K562 (cell line): ENCODE data around the gene CTPS1. TPM values are rescaled to one million over a fixed set of nuclear protein-coding genes. Genes with fewer than 3 reads are reported as not detected.

Source experiments
- AFF1 ChIP-seq, 2 experiments: fragments of 450-650 bp; IDR thresholded peaks; 2 replicates each; pipeline ENCODE4 v1.6.1; 2018; ENCODE audit warnings: mild to moderate bottlenecking in 2 of 2, low read depth in 1 of 2; ENCODE audit not compliant: partially characterized antibody in 2 of 2
- ATF7 ChIP-seq: fragments of 450-650 bp; IDR thresholded peaks from 2 replicates; pipeline ENCODE4 v1.7.1; 2014; ENCODE audit warnings: mild to moderate bottlenecking, moderate library complexity
- BDP1 ChIP-seq: IDR thresholded peaks from 3 replicates; pipeline ENCODE4 v1.6.1; 2011; ENCODE audit not compliant: insufficient read length, insufficient read depth
- CBFA2T3 ChIP-seq: fragments of 450-650 bp; IDR thresholded peaks from 2 replicates; pipeline ENCODE4 v1.6.1; 2017
- CBX1 ChIP-seq: sonication (generic); IDR thresholded peaks from 2 replicates; pipeline ENCODE4 v1.6.1; 2016; ENCODE audit warnings: antibody characterized with exemption, low read depth, mild to moderate bottlenecking
- ESRRA ChIP-seq: fragments of 450-650 bp; IDR thresholded peaks from 2 replicates; pipeline ENCODE4 v1.6.1; 2014; ENCODE audit warnings: low read depth, mild to moderate bottlenecking, moderate library complexity, borderline replicate concordance
- FOXJ2 ChIP-seq: fragments of 200-800 bp; sonication (Bioruptor generic); IDR thresholded peaks from 2 replicates; pipeline ENCODE4 v1.6.1; 2016; ENCODE audit warnings: missing genetic modification characterization, missing compliant biosample characterization
- NFE2 ChIP-seq: IDR thresholded peaks from 2 replicates; pipeline ENCODE4 v1.6.1; 2014; ENCODE audit warnings: antibody characterized with exemption, low read depth
- RAD21 ChIP-seq, 2 experiments: fragments of 250-450 bp in 1 of 2; fragments of 450-650 bp in 1 of 2; sonication (Bioruptor Pico) in 1 of 2; formaldehyde crosslinking in 1 of 2; IDR thresholded peaks in 1 of 2; conservative IDR thresholded peaks in 1 of 2; 2 replicates each; pipeline versions ENCODE4 v1.4.0 to v1.8.0; 2020 to 2022; ENCODE audit warnings: mild to moderate bottlenecking in 2 of 2, moderate library complexity in 1 of 2
- SIRT6 ChIP-seq: IDR thresholded peaks from one replicate; pipeline ENCODE4 v1.6.1; 2012; ENCODE audit warnings: low read depth, mild to moderate bottlenecking, control low read depth, inconsistent platforms, low read length, moderate library complexity
- SMARCE1 ChIP-seq: fragments of 450-650 bp; IDR thresholded peaks from 2 replicates; pipeline ENCODE4 v1.7.1; 2016; ENCODE audit warnings: mild to moderate bottlenecking
- TAF9B ChIP-seq: fragments of 450-650 bp; IDR thresholded peaks from 2 replicates; pipeline ENCODE4 v1.6.1; 2018; ENCODE audit warnings: mild to moderate bottlenecking; ENCODE audit not compliant: partially characterized antibody
- TCF3 ChIP-seq: sonication (generic); formaldehyde crosslinking; IDR thresholded peaks from 2 replicates; pipeline ENCODE4 v1.4.0; 2020; ENCODE audit warnings: mild to moderate bottlenecking, missing genetic modification reagents
- ZFP36 ChIP-seq: fragments of 150-350 bp; IDR thresholded peaks from 2 replicates; pipeline ENCODE4 v1.6.1; 2018; ENCODE audit warnings: low read length, low read depth; ENCODE audit not compliant: partially characterized antibody
- ZNF165 ChIP-seq: fragments of 250-450 bp; sonication (Bioruptor Pico); IDR thresholded peaks from 2 replicates; pipeline ENCODE4 v1.4.0; 2020; ENCODE audit warnings: borderline replicate concordance
- ZNF639 ChIP-seq, 2 experiments: fragments of 200-800 bp in 1 of 2; sonication (Bioruptor generic) in 1 of 2; sonication (generic) in 1 of 2; formaldehyde crosslinking in 1 of 2; IDR thresholded peaks in 1 of 2; conservative IDR thresholded peaks in 1 of 2; 2 replicates each; pipeline versions ENCODE4 v1.5.0 to v1.6.1; 2016 to 2020; ENCODE audit warnings: missing compliant biosample characterization in 1 of 2, missing genetic modification characterization in 1 of 2, missing genetic modification reagents in 1 of 2
- ZNF707 ChIP-seq: fragments of 250-450 bp; sonication (Bioruptor Pico); conservative IDR thresholded peaks from 2 replicates; pipeline ENCODE4 v1.8.0; 2022; ENCODE audit warnings: inconsistent platforms, mild to moderate bottlenecking, moderate library complexity
- ZNF766 ChIP-seq: fragments of 200-800 bp; sonication (Bioruptor generic); conservative IDR thresholded peaks from 2 replicates; pipeline ENCODE4 v1.6.1; 2016; ENCODE audit warnings: missing genetic modification characterization, missing compliant biosample characterization
- polyA plus RNA-seq, 8 experiments: library from polyadenylated mRNA; depleted of rRNA in 4 of 8; stranded (reverse) in 5 of 8; unstranded in 3 of 8; fragments of >200 nt; fragmentation: Nextera tagmentation in 2 of 8; fragmentation: Illumina TruSeq in 1 of 8; extraction: Ambion mirVana in 2 of 8; extraction: Trizol in 1 of 8; gene quantifications; 2 replicates each; pipeline versions ENCODE4 v1.2.1 to v1.2.3, GENCODE V29; 2011 to 2014; ENCODE audit warnings: inconsistent platforms in 1 of 8, missing spikeins in 1 of 8
- total RNA-seq, 7 experiments: library from RNA; depleted of rRNA in 6 of 7; stranded (reverse); fragments of >200 nt in 6 of 7; fragmentation: Illumina TruSeq in 2 of 7; extraction: Trizol in 2 of 7; gene quantifications; 2 replicates each; pipeline versions ENCODE4 v1.2.1 to v1.2.3, GENCODE V29; 2011 to 2021; ENCODE audit warnings: low replicate concordance in 1 of 7
- TF ChIP-seq, protein P1 (sequence below): sonication (generic); formaldehyde crosslinking; IDR thresholded peaks from 2 replicates; pipeline ENCODE4 v1.8.1; 2023; ENCODE audit warnings: mild to moderate bottlenecking, missing genetic modification reagents
- TF ChIP-seq, protein P2 (sequence below), 3 experiments: IDR thresholded peaks in 2 of 3; conservative IDR thresholded peaks in 1 of 3; 2 replicates each; pipeline ENCODE4 v1.5.1; 2011 to 2012; ENCODE audit warnings: low read length in 3 of 3, mild to moderate bottlenecking in 3 of 3, control low read depth in 2 of 3, improper control_type of control experiment in 1 of 3, inconsistent platforms in 1 of 3, low read depth in 1 of 3, mixed read lengths in 1 of 3, moderate library complexity in 1 of 3; ENCODE audit not compliant: insufficient read depth in 2 of 3

The CTPS1 gene
- total and polyA plus RNA-seq, 9 of the 15 experiments (the other 6 are each of a cell fraction or from before 2014, with no cell fraction given) = 44.4 to 164 (median 87.7) TPM

DNA sequence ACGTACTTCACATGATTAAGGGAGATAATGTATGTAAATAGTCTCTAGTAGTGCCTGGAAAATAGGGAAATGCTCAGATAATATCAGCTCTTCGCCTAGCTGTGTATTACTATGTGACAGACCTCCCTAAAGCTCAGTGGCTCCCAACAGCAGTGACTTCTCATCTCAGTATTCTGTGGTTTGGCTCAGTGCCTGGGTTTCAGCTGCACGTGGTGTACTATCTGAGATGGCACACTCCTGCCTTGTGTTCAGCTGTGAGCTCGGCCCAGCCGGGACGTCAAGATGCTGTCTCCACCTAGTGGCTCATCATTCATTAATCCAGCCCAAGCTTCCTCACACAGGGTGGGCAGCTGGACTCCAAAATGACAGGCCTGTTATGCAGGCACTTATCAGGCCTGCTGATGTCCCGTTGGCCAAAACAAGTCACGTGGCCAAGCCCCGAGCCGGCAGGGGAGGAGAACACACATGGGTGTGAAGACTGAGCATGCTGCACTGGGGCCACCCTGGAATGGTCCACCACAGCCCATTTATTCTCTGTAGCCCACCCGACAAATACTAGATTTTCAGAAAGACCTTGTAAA is 24.2 kb downstream of the CTPS1 start (continued):
- TF ChIP-seq ZNF639 (CRISPR knock-in tag; conservative IDR thresholded peaks at IDR 0.05 in 1 of 2, IDR thresholded peaks at IDR 0.05 in 1 of 2) = peak in 1 of 2 experiments; percentile 87; a peak in 2 of 4 replicates
- TF ChIP-seq ZFP36 = peak; percentile 54
- peak; percentile 85 for TF ChIP-seq ZNF766 (CRISPR knock-in tag)
- peak; percentile 97 for TF ChIP-seq TCF3 (CRISPR knock-in tag)
- TF ChIP-seq, protein P1, sequence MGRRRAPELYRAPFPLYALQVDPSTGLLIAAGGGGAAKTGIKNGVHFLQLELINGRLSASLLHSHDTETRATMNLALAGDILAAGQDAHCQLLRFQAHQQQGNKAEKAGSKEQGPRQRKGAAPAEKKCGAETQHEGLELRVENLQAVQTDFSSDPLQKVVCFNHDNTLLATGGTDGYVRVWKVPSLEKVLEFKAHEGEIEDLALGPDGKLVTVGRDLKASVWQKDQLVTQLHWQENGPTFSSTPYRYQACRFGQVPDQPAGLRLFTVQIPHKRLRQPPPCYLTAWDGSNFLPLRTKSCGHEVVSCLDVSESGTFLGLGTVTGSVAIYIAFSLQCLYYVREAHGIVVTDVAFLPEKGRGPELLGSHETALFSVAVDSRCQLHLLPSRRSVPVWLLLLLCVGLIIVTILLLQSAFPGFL (CRISPR knock-in tag) = no peak
- TF ChIP-seq CBX1 = peak; percentile 69; the same call in 1 of the 2 replicates
- TF ChIP-seq NFE2 = peak; percentile 73
- no peak for TF ChIP-seq SIRT6
- no peak for TF ChIP-seq BDP1
- peak; percentile 95 for TF ChIP-seq FOXJ2 (tag)
- TF ChIP-seq, protein P2, sequence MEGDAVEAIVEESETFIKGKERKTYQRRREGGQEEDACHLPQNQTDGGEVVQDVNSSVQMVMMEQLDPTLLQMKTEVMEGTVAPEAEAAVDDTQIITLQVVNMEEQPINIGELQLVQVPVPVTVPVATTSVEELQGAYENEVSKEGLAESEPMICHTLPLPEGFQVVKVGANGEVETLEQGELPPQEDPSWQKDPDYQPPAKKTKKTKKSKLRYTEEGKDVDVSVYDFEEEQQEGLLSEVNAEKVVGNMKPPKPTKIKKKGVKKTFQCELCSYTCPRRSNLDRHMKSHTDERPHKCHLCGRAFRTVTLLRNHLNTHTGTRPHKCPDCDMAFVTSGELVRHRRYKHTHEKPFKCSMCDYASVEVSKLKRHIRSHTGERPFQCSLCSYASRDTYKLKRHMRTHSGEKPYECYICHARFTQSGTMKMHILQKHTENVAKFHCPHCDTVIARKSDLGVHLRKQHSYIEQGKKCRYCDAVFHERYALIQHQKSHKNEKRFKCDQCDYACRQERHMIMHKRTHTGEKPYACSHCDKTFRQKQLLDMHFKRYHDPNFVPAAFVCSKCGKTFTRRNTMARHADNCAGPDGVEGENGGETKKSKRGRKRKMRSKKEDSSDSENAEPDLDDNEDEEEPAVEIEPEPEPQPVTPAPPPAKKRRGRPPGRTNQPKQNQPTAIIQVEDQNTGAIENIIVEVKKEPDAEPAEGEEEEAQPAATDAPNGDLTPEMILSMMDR (IDR thresholded peaks at IDR 0.05 in 2 of 3, conservative IDR thresholded peaks at IDR 0.05 in 1 of 3; ENCODE audit: insufficient read depth in 2 of 3, low read depth in 1 of 3, low read length in 3 of 3) = peak; percentile 79 to 92 (median 88)
- TF ChIP-seq ZNF165 (CRISPR knock-in tag) = no peak
- TF ChIP-seq CBFA2T3 = peak; percentile 97
- peak; percentile 99; the same call in 1 of the 2 replicates for TF ChIP-seq ESRRA
- TF ChIP-seq RAD21 (CRISPR knock-in tag; conservative IDR thresholded peaks at IDR 0.05 in 1 of 2, IDR thresholded peaks at IDR 0.05 in 1 of 2) = peak; percentile 70 to 80
- peak; percentile 100 for TF ChIP-seq TAF9B
- TF ChIP-seq AFF1 (IDR thresholded peaks at IDR 0.05; ENCODE audit: low read depth in 1 of 2, partially characterized antibody in 2 of 2) = peak in 1 of 2 experiments; percentile 81
- no peak for TF ChIP-seq ZNF707 (CRISPR knock-in tag)
- peak; percentile 95 for TF ChIP-seq SMARCE1
- peak; percentile 94 for TF ChIP-seq ATF7
